ENCODE measurements around the gene TIGD1.

The TIGD1 gene

DNA sequence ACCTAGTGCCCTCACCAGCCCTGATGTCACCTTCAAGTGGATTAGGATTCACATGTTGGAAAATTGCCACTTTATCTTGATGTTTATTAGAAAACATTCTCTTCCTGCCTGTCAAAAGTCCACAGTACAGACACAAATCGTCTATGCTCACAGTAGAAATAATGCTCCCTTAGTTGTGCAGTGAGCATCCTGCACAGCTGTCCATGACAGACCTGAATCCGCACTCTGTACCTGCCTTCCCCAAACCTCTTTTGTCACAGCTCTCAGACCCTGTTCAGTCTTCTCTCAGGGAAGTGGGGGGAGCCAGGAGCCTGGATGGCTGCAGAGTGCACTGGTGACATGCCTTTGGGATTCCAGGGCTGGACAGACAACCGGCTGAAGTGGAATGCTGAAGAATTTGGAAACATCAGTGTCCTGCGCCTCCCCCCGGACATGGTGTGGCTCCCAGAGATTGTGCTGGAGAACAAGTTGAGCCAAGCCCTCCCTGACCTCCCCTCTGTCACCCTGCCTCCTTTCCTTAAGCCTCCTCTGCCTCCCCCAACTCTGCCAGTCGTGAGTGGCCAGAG lies 22.4 kb downstream of the TIGD1 start:
- H3K36me3 Mint-ChIP-seq (ENCODE audit: low read depth) = no peaks in the 10 kb centered on the region
- peaks cover 24% of the 10 kb centered on the region for H3K27me3 Mint-ChIP-seq (ENCODE audit: low read depth)
- DNase-seq (ENCODE audit: low spot score) = no peak
- H3K4me1 Mint-ChIP-seq (ENCODE audit: low read depth) = peaks cover 4% of the 10 kb centered on the region
- H3K4me3 Mint-ChIP-seq = no peak overlapping the region
- H3K9me3 Mint-ChIP-seq = no peaks in the 10 kb centered on the region
- H3K27ac Mint-ChIP-seq = no peak overlapping the region

DNA sequence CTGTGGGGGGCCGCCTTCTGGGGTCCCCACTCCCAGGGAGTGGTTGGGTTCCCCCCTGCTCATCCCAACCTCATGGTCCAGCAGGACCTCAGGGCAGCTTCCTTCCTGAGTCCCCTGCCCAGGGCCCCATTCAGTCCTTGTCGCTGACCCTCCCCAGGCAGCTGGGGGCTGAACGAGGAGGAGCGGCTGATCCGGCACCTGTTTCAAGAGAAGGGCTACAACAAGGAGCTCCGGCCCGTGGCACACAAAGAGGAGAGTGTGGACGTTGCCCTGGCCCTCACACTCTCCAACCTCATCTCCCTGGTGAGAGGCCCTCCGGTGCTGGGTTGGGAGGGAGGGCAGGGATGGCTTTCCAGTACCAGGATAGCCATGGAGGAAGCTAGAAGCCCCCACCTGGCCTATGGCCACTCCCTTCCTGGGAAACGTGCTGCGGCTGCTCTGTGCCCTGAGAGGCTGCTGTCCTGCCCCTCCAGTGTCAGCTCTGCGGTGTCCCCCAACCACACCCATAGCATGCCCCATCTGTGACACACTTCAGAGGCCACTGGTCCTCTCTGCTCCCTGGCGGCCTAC lies 23.9 kb downstream of the TIGD1 start:
- DNase-seq (ENCODE audit: low spot score) = no peak
- Mint-ChIP-seq H3K4me1 (ENCODE audit: low read depth) (peaks cover 5% of the 10 kb centered on the region), H3K36me3 (ENCODE audit: low read depth) (no peaks in the 10 kb centered on the region), H3K27ac (no peak overlapping the region), H3K9me3 (no peaks in the 10 kb centered on the region), H3K4me3 (no peak overlapping the region), H3K27me3 (ENCODE audit: low read depth) (peaks cover 27% of the 10 kb centered on the region)

DNA sequence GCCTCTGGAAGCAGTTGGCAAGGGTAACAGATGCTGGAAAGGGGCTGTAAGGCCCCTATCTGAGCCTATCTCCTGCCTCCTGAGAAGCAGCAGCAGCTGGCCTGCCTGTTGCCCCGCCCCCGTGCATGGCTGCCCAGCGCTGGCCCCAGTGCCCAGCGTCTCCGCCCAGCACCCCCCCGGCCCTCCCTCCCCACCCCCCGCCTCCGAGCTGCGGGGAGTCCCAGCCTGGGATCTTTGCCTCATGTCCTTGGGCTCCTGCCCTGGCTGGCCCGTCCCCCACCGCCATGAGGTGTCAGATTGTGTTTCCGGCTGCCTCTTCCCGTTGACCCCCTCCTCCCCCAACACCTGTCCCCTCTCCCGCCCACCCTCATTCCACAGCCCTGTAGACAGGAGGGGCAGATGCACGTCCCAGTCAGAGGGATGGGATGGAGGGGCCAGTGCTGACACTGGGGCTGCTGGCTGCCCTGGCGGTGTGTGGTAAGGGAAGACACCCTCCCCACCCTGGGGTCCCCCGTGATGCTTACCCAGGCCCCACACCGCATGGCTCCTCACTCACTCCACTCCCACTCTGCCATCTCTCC lies 24.5 kb downstream of the TIGD1 start, which contains the start of gene CHRND:
TSS of gene CHRND (plus strand) at position 370 of the 581 bp plus-strand sequence. CDS start at position 426, 56 bp downstream.
- Mint-ChIP-seq H3K4me3 (no peak within 1 kb of the TSS), H3K4me1 (ENCODE audit: low read depth) (peaks cover 6% of the 10 kb centered on the region), H3K36me3 (ENCODE audit: low read depth) (no peaks in the 10 kb centered on the region), H3K9me3 (no peaks in the 10 kb centered on the region), H3K27me3 (ENCODE audit: low read depth) (peaks cover 30% of the 10 kb centered on the region), H3K27ac (no peak within 1 kb of the TSS)
- no peak for DNase-seq (ENCODE audit: low spot score)

DNA sequence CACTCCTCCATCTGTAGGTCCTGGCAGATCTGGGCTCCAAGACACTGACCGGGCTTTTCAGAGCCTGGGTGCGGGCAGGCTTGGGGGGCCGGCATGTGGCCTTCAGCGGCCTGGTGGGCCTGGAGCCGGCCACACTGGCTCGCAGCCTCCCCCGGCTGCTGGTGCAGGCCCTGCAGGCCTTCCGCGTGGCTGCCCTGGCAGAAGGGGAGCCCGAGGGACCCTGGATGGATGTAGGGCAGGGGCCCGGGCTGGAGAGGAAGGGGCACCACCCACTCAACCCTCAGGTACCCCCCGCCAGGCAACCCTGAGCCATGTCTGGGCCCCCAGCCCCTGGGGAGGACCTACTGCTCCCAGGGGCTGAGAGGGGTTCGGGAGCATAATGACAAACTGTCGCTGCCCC lies 25.2 kb downstream of the TIGD1 start:
- DNase-seq (ENCODE audit: low spot score) = no peak
- H3K36me3 Mint-ChIP-seq (ENCODE audit: low read depth) = no peaks in the 10 kb centered on the region
- no peaks in the 10 kb centered on the region for H3K9me3 Mint-ChIP-seq
- peaks cover 32% of the 10 kb centered on the region for H3K27me3 Mint-ChIP-seq (ENCODE audit: low read depth)
- H3K4me3 Mint-ChIP-seq = no peak overlapping the region
- peaks cover 6% of the 10 kb centered on the region for H3K4me1 Mint-ChIP-seq (ENCODE audit: low read depth)
- H3K27ac Mint-ChIP-seq = no peak overlapping the region

DNA sequence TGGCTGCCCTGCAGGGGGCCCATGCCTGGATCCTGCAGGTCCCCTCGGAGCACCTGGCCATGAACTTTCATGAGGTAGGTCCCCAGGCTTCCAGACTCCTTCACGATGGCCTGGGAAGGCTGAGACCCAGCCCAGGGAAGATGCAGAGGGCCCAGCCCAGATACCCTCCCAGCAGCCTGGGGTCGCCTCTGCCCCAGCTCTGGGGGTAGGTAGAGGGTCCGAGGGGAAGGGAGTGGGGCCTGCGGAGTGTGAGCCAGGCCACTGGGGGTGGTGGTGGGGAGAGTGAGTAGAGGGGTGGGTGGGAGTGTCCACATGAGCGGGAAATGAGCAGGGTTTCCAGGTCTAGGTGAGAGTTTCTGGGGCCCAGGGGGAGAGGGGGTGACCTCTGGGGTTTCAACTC lies 25.6 kb downstream of the TIGD1 start:
- DNase-seq (ENCODE audit: low spot score) = no peak
- Mint-ChIP-seq H3K27ac (no peak overlapping the region), H3K9me3 (no peaks in the 10 kb centered on the region), H3K4me3 (no peak overlapping the region), H3K27me3 (ENCODE audit: low read depth) (peaks cover 32% of the 10 kb centered on the region), H3K36me3 (ENCODE audit: low read depth) (no peaks in the 10 kb centered on the region), H3K4me1 (ENCODE audit: low read depth) (peaks cover 6% of the 10 kb centered on the region)

DNA sequence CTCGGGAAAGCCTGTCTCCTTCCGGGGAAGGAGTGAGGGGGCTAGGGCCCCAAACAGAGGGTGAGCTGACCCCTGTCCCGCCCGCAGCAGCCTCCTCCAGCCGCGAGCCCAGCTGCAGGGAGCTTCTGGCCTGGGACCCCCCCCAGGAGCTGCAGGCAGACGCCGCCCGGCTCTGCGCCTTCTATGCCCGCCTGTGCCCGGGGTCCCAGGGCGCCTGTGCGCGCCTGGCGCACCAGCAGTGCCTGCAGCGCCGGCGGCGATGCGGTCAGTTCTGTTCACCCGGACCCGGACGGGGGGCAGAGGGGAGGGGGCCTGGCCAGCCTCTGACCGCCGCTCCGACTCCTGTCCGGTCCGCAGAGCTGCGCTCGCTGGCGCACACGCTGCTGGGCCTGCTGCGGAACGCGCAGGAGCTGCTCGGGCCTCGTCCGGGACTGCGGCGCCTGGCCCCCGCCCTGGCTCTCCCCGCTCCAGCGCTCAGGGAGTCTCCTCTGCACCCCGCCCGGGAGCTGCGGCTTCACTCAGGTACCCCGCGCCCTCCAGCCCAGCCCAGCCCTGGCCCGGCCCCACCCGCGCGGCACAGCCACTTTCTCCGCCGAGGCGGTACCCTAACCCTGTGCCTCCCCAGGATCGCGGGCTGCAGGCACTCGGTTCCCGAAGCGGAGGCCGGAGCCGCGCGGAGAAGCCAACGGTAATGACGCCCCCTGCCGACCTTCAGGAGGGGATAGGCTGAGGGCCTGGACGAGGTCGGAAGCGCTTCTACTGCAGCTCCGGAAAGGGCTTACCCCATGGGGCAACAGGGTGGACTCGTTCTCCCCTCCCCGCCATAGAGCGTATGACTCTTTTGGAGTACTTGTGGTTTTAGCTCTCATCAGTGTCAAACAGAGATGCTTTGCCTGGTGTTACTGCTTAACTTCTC lies 26.4 kb downstream of the TIGD1 start:
- H3K4me3 Mint-ChIP-seq = no peak overlapping the region

DNA sequence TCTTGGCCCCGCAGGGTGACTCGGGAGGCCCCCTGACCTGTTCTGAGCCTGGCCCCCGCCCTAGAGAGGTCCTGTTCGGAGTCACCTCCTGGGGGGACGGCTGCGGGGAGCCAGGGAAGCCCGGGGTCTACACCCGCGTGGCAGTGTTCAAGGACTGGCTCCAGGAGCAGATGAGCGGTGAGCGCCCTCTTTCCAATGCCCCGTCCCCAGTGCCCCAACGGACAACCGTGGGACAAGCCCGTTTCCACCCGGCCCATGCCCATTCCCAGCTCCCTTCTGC lies 27.0 kb downstream of the TIGD1 start:
- H3K4me1 Mint-ChIP-seq (ENCODE audit: low read depth) = peaks cover 1% of the 10 kb centered on the region
- H3K9me3 Mint-ChIP-seq = no peaks in the 10 kb centered on the region
- peaks cover 30% of the 10 kb centered on the region for H3K27me3 Mint-ChIP-seq (ENCODE audit: low read depth)
- no peaks in the 10 kb centered on the region for H3K36me3 Mint-ChIP-seq (ENCODE audit: low read depth)
- no peak for DNase-seq (ENCODE audit: low spot score)
- no peak overlapping the region for H3K27ac Mint-ChIP-seq
- no peak overlapping the region for H3K4me3 Mint-ChIP-seq

More for the DNA sequence above, 26.4 kb downstream of the TIGD1 start:
- Mint-ChIP-seq H3K27ac (no peak overlapping the region), H3K4me1 (ENCODE audit: low read depth) (peaks cover 5% of the 10 kb centered on the region), H3K9me3 (no peaks in the 10 kb centered on the region), H3K27me3 (ENCODE audit: low read depth) (peaks cover 35% of the 10 kb centered on the region), H3K36me3 (ENCODE audit: low read depth) (no peaks in the 10 kb centered on the region)
- peak; percentile 25 for DNase-seq (ENCODE audit: low spot score)

DNA sequence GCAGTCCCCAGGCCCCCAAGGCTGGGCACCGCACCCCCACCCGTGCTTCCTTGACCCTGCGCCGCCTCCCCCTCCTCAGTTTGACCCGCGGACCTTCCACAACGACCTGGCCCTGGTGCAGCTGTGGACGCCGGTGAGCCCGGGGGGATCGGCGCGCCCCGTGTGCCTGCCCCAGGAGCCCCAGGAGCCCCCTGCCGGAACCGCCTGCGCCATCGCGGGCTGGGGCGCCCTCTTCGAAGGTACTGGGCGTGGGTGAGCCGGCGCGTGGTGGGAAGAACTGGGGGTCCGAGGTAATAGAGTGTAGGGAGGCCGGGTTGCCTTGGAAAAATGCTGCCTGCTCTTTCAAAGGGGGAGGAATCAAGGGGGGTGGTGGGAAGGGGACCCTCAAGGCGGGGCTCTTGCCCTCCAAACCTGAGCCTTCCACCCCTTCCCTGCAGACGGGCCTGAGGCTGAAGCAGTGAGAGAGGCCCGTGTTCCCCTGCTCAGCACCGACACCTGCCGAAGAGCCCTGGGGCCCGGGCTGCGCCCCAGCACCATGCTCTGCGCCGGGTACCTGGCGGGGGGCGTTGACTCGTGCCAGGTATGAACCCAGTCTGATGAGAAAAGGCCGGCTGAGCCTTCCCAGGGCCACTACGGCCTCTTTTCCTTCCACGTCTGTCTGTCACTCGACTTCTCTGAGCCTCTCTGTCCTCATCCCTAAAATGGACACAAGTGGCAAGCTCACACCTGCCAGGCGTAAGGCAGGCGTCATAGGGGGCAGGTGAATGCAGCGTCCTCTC lies 27.5 kb downstream of the TIGD1 start:
- Mint-ChIP-seq H3K36me3 (ENCODE audit: low read depth) (no peaks in the 10 kb centered on the region), H3K27ac (no peak overlapping the region), H3K27me3 (ENCODE audit: low read depth) (peaks cover 29% of the 10 kb centered on the region), H3K4me1 (ENCODE audit: low read depth) (peaks cover 1% of the 10 kb centered on the region), H3K4me3 (no peak overlapping the region), H3K9me3 (no peaks in the 10 kb centered on the region)
- DNase-seq (ENCODE audit: low spot score) = no peak

DNA sequence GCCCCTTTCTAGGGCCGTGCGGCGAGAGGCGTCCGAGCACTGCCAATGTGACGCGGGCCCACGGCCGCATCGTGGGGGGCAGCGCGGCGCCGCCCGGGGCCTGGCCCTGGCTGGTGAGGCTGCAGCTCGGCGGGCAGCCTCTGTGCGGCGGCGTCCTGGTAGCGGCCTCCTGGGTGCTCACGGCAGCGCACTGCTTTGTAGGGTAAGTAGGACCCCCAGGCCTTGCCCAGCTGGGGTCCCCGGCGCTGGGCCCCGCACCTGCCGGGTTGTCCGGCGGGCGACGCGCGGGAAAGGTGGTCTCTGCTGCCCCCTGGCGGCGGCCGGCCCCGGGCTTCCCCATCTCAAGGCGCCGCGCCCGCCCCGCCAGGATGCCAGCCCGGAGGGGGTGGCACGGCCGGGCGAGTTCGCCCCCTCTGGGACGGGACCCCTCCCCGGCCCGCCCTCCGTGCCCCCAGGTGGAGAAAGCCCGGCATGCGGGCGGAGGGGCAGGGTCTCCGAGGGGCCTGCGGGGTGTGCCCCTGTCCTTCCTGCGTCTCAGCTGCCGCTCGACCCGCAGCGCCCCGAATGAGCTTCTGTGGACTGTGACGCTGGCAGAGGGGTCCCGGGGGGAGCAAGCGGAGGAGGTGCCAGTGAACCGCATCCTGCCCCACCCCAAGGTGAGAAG lies 28.3 kb downstream of the TIGD1 start:
- H3K4me1 Mint-ChIP-seq (ENCODE audit: low read depth) = peaks cover 1% of the 10 kb centered on the region
- H3K4me3 Mint-ChIP-seq = no peak overlapping the region
- no peak overlapping the region for H3K27ac Mint-ChIP-seq
- H3K27me3 Mint-ChIP-seq (ENCODE audit: low read depth) = peaks cover 28% of the 10 kb centered on the region
- H3K9me3 Mint-ChIP-seq = no peaks in the 10 kb centered on the region
- no peaks in the 10 kb centered on the region for H3K36me3 Mint-ChIP-seq (ENCODE audit: low read depth)
- peak; percentile 49 for DNase-seq (ENCODE audit: low spot score)

GRCh38 chr2:232521098-232521497 lies 29.3 kb downstream of the TIGD1 start:
- Mint-ChIP-seq H3K27me3 (ENCODE audit: low read depth) (peaks cover 23% of the 10 kb centered on the region), H3K27ac (no peak overlapping the region), H3K36me3 (ENCODE audit: low read depth) (no peaks in the 10 kb centered on the region), H3K4me1 (ENCODE audit: low read depth) (peaks cover 1% of the 10 kb centered on the region), H3K9me3 (no peaks in the 10 kb centered on the region), H3K4me3 (no peak overlapping the region)
- no peak for DNase-seq (ENCODE audit: low spot score)

- DNase-seq (ENCODE audit: low spot score) = no peak
Observed at GRCh38 chr2:232520489-232520888, 29.9 kb downstream of the TIGD1 start.

GRCh38 chr2:232519581-232520438 lies 30.5 kb downstream of the TIGD1 start, which contains the start of gene PRSS56:
TSS of gene PRSS56 (plus strand) at chr2:232520388. CDS start at chr2:232520599, 211 bp downstream.
- no peak for DNase-seq (ENCODE audit: low spot score)
- H3K4me1 Mint-ChIP-seq (ENCODE audit: low read depth) = peaks cover 1% of the 10 kb centered on the region
- peaks cover 23% of the 10 kb centered on the region for H3K27me3 Mint-ChIP-seq (ENCODE audit: low read depth)
- no peaks in the 10 kb centered on the region for H3K9me3 Mint-ChIP-seq
- no peak within 1 kb of the TSS for H3K27ac Mint-ChIP-seq
- no peak within 1 kb of the TSS for H3K4me3 Mint-ChIP-seq
- no peaks in the 10 kb centered on the region for H3K36me3 Mint-ChIP-seq (ENCODE audit: low read depth)

More at GRCh38 chr2:232520489-232520888, 29.9 kb downstream of the TIGD1 start:
- H3K27me3 Mint-ChIP-seq (ENCODE audit: low read depth) = peaks cover 23% of the 10 kb centered on the region
- no peaks in the 10 kb centered on the region for H3K9me3 Mint-ChIP-seq
- H3K36me3 Mint-ChIP-seq (ENCODE audit: low read depth) = no peaks in the 10 kb centered on the region
- H3K4me3 Mint-ChIP-seq = no peak overlapping the region
- H3K4me1 Mint-ChIP-seq (ENCODE audit: low read depth) = peaks cover 1% of the 10 kb centered on the region
- no peak overlapping the region for H3K27ac Mint-ChIP-seq

Data from T-helper 2 cell treated with Interferon-gamma antibody and Interleukin-4, amounts not matched to agents 5 μg/mL and 100 μg/mL, for 36 hours (primary cell).